ENCODE measurements around the gene CAPN5. TPM values are rescaled to one million over a fixed set of nuclear protein-coding genes. Genes with fewer than 3 reads are reported as not detected.
A peak's percentile ranks its signal among the peaks of the same experiment; 100 is the strongest.

Gene CAPN5
- total and polyA plus RNA-seq, 4 donors, result 6.5 to 25.8 (median 18.2) TPM

GRCh38 chr11:77126156-77126775 is 59.5 kb downstream of the CAPN5 start:
- no peak for DNase-seq (ENCODE audit: low spot score)
- no peaks in the 10 kb centered on the region for H3K9me3 ChIP-seq (ENCODE audit: control insufficient read depth in 4 of 4, low read length in 3 of 4)
- no peaks in the 10 kb centered on the region for H3K27me3 ChIP-seq (ENCODE audit: control insufficient read depth in 4 of 4, insufficient read depth in 4 of 4, low read length in 3 of 4)
- H3K36me3 ChIP-seq (ENCODE audit: control insufficient read depth in 4 of 4, insufficient read depth in 3 of 4, low read depth in 1 of 4, low read length in 3 of 4), result peaks cover 4 to 30% (median 17%) of the 10 kb centered on the region in 4 donors
- peak overlapping the region in 1 of 2 donors; percentile 20 for H3K9ac ChIP-seq (ENCODE audit: low read depth in 1 of 2, low read length in 2 of 2)
- H3K4me3 ChIP-seq (ENCODE audit: low read depth in 1 of 3, low read length in 3 of 3), result no peak overlapping the region
- H3K4me1 ChIP-seq (ENCODE audit: control insufficient read depth in 4 of 4, insufficient read depth in 4 of 4, low read length in 3 of 4), result peaks cover 13 to 50% (median 43%) of the 10 kb centered on the region in 4 donors
- 60% methylated on average over 17 of the region's 17 CpGs for WGBS
- no peak for TF ChIP-seq ATF3 (IDR thresholded peaks at IDR 0.05)
- TF ChIP-seq NR2F2 (IDR thresholded peaks at IDR 0.05), result no peak
- no peak for TF ChIP-seq HNF4G (IDR thresholded peaks at IDR 0.05)
- TF ChIP-seq SP1 (IDR thresholded peaks at IDR 0.05), result no peak
- no peak overlapping the region for H3K27ac ChIP-seq (ENCODE audit: low read depth in 1 of 2, low read length in 2 of 2)

DNA sequence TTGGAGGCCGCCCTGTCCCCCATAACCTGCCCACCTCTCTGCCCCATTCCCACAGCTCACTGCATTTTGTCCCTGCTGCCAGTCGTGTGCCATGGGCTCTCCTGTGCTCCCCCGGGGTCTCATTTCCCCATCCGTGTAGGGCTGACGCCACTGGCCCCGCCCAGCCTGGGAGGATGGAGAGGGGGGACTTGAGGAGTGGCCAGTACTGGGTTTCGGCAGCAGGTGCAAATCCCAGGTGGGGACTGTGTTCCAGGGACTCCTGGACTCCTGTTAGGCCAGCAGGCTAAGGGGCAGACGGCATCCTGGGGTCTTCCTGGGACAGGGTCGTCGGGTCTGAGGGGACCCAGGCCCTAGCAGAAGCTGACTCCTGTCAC is 60.1 kb downstream of the CAPN5 start:
- Histone ChIP-seq H3K36me3 (ENCODE audit: control insufficient read depth in 4 of 4, insufficient read depth in 3 of 4, low read depth in 1 of 4, low read length in 3 of 4) (peaks cover 2 to 25% (median 13%) of the 10 kb centered on the region in 4 donors), H3K27ac (ENCODE audit: low read depth in 1 of 2, low read length in 2 of 2) (peak overlapping the region; percentile 64 to 68), H3K4me3 (ENCODE audit: low read depth in 1 of 3, low read length in 3 of 3) (peak overlapping the region in 2 of 3 donors; percentile 30 to 31), H3K9me3 (ENCODE audit: control insufficient read depth in 4 of 4, low read length in 3 of 4) (no peaks in the 10 kb centered on the region), H3K27me3 (ENCODE audit: control insufficient read depth in 4 of 4, insufficient read depth in 4 of 4, low read length in 3 of 4) (no peaks in the 10 kb centered on the region), H3K9ac (ENCODE audit: low read depth in 1 of 2, low read length in 2 of 2) (peak overlapping the region in 1 of 2 donors; percentile 20), H3K4me1 (ENCODE audit: control insufficient read depth in 4 of 4, insufficient read depth in 4 of 4, low read length in 3 of 4) (peaks cover 16 to 56% (median 48%) of the 10 kb centered on the region in 4 donors)
- no peak for DNase-seq (ENCODE audit: low spot score)
- TF ChIP-seq, protein P1, sequence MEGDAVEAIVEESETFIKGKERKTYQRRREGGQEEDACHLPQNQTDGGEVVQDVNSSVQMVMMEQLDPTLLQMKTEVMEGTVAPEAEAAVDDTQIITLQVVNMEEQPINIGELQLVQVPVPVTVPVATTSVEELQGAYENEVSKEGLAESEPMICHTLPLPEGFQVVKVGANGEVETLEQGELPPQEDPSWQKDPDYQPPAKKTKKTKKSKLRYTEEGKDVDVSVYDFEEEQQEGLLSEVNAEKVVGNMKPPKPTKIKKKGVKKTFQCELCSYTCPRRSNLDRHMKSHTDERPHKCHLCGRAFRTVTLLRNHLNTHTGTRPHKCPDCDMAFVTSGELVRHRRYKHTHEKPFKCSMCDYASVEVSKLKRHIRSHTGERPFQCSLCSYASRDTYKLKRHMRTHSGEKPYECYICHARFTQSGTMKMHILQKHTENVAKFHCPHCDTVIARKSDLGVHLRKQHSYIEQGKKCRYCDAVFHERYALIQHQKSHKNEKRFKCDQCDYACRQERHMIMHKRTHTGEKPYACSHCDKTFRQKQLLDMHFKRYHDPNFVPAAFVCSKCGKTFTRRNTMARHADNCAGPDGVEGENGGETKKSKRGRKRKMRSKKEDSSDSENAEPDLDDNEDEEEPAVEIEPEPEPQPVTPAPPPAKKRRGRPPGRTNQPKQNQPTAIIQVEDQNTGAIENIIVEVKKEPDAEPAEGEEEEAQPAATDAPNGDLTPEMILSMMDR (IDR thresholded peaks at IDR 0.05; ENCODE audit: low read depth, low read length, missing input control), result no peak
- TF ChIP-seq REST (IDR thresholded peaks at IDR 0.05) (no peak), EGR1 (IDR thresholded peaks at IDR 0.05; ENCODE audit: low read depth in 2 of 2) (no peak), GABPA (IDR thresholded peaks at IDR 0.05 in 1 of 2, conservative IDR thresholded peaks at IDR 0.05 in 1 of 2) (no peak), SP1 (IDR thresholded peaks at IDR 0.05) (no peak), HNF4G (IDR thresholded peaks at IDR 0.05) (no peak), FOXA1 (IDR thresholded peaks at IDR 0.05) (no peak), MAX (IDR thresholded peaks at IDR 0.05) (no peak)
- WGBS, result 15% methylated on average over 10 of the region's 10 CpGs

All from liver (tissue), 9 donors.